Esophagus muscularis mucosa (tissue), 4 donors: ENCODE results near the gene CAPN8.

Experiments
- CTCF ChIP-seq, 3 experiments: fragments of 200-600 bp in 2 of 3; fragments of 450-650 bp in 1 of 3; sonication (generic) in 2 of 3; IDR thresholded peaks; one replicate each; pipeline ENCODE4 v1.5.1; 2017 to 2019; ENCODE audit warnings: antibody characterized with exemption in 3 of 3, mild to moderate bottlenecking in 2 of 3, moderate library complexity in 1 of 3
- EP300 ChIP-seq: sonication (generic); formaldehyde crosslinking; IDR thresholded peaks from one replicate; pipeline ENCODE4 v1.6.1; 2017; ENCODE audit warnings: antibody characterized with exemption
- POLR2A ChIP-seq: fragments of 450-650 bp; IDR thresholded peaks from one replicate; pipeline ENCODE4 v1.6.1; 2017; ENCODE audit warnings: antibody characterized with exemption, moderate library complexity, mild to moderate bottlenecking, low read depth
- POLR2AphosphoS5 ChIP-seq, 2 donors: sonication (generic); formaldehyde crosslinking; IDR thresholded peaks; one replicate each; pipeline ENCODE4 v1.6.1; 2017; ENCODE audit warnings: antibody characterized with exemption in 2 of 2

- TF ChIP-seq POLR2AphosphoS5 (IDR thresholded peaks at IDR 0.05) (no peak), POLR2A (no peak), CTCF (IDR thresholded peaks at IDR 0.05) (no peak), EP300 (no peak)
Observed at GRCh38 chr1:223653015-223653414, 12.5 kb downstream of the CAPN8 start.
